ENCODE measurements around the gene ANKS1A.
A peak's percentile ranks its signal among the peaks of the same experiment; 100 is the strongest.

ANKS1A gene

DNA sequence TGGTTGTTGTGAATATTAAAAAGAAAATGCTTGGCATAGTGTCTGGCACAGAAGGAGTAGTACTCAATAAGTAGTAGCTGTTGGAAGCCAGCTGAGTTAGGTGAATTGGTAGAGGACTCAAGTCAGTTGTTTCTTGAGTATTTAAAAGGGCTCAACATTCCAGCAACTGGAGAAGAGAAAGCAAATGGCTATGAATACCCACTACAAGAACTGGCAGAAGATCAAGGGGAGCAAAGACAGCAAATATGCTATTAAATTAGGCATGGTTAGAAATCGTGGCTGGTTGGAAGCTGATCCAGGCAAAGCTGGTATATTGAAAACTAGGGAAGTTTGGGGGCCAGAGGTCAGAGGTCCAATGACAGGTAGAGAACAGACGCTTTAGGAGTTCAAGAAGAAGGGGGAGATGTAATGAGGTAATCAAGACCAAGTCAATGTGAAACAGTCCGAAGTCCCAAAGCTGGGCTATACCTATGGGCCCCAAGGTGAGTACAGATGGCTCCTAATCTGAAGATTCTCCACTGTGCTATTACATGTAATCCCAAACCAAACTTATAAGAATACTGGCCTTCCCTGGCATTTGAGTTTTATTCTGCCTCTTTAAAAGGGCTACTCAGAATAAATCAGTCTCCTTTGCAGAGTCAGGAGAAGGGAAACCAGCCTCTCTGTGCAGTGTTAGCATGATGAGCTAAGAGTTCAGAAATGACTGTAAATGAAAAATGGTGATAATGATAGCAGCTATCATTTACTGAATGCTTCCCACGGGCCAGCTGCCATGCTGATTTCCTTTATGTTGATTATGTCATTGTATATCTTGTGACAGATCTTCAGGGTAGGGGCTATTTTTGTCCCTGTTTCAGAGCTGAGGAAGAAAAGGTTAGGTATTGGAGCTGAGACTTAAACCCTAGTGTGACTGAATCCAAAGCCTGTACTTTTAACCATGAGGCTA, 122.3 kb downstream of the ANKS1A start:
- peak; percentile 44 for DNase-seq (ENCODE audit: low read depth)
- TF ChIP-seq, protein P1, sequence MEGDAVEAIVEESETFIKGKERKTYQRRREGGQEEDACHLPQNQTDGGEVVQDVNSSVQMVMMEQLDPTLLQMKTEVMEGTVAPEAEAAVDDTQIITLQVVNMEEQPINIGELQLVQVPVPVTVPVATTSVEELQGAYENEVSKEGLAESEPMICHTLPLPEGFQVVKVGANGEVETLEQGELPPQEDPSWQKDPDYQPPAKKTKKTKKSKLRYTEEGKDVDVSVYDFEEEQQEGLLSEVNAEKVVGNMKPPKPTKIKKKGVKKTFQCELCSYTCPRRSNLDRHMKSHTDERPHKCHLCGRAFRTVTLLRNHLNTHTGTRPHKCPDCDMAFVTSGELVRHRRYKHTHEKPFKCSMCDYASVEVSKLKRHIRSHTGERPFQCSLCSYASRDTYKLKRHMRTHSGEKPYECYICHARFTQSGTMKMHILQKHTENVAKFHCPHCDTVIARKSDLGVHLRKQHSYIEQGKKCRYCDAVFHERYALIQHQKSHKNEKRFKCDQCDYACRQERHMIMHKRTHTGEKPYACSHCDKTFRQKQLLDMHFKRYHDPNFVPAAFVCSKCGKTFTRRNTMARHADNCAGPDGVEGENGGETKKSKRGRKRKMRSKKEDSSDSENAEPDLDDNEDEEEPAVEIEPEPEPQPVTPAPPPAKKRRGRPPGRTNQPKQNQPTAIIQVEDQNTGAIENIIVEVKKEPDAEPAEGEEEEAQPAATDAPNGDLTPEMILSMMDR (IDR thresholded peaks at IDR 0.05; ENCODE audit: insufficient read depth, low read depth, low read length, missing control alignments) = no peak
- H3K4me3 ChIP-seq (ENCODE audit: low read depth, low read length) = no peak overlapping the region

DNA sequence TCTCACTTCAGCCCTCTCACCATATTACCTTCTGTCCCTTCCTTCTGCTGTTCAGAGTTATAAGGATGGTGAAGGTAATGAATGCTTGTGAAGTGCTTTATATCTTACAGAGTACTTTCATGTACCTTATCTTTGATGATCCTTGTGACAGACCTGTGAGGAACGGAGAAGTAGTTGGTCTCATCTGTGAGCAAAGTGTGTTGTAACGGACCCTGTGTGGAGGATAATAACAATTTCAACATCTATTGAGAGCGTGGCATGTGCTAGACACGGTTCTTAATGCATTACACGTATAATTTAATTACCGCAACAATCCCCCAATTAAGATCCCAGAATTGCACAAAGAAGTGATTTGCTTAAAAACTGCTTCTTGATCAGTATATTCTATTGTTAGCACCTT, 124.6 kb downstream of the ANKS1A start:
- TF ChIP-seq, protein P1 (IDR thresholded peaks at IDR 0.05; ENCODE audit: insufficient read depth, low read depth, low read length, missing control alignments) = no peak
- no peak for DNase-seq (ENCODE audit: low read depth)
- no peak overlapping the region for H3K4me3 ChIP-seq (ENCODE audit: low read depth, low read length)

DNA sequence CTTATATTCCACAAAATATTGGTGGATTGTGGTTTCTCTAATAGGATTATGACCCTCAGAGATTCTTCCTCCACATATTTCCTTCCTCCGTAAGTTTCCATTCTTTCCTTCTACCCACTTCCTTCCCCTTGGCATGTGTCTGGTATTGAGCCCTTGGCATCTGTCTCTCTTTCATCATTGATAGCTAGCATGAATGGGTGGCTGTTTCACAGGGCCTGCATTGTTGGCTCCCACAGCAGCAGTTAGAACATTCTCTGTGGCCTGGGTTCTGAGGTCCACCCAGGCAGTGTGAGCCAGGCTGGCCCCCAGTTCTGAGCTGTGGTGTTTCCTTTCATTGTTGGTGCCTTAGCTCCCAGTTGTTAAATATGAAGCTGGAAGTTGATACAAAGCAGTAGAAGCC, 125.3 kb downstream of the ANKS1A start:
- DNase-seq (ENCODE audit: low read depth) = no peak
- TF ChIP-seq, protein P1 (IDR thresholded peaks at IDR 0.05; ENCODE audit: insufficient read depth, low read depth, low read length, missing control alignments) = no peak

DNA sequence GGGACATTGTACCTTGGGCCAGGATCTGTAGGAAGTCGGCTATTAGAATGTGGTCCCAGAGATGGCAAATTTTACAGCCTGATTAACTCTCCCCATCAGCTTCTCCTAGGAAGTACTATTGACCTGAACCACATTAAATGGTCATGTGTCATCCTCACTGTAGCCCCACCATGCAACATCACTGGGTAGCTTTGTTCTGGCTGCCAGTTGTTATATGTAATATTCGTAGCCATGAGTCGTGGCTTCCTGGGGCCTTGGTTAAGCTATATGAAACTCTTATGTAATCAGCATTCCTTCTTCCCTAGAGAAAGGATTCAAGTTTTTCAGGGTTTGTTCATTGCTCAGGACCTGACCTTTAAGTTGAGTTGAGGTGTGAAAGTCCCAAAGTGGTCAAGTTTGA, 125.7 kb downstream of the ANKS1A start:
- DNase-seq (ENCODE audit: low read depth) = no peak
- TF ChIP-seq, protein P1 (IDR thresholded peaks at IDR 0.05; ENCODE audit: insufficient read depth, low read depth, low read length, missing control alignments) = no peak
- H3K4me3 ChIP-seq (ENCODE audit: low read depth, low read length) = no peak overlapping the region

More for the DNA sequence above, 125.3 kb downstream of the ANKS1A start:
- H3K4me3 ChIP-seq (ENCODE audit: low read depth, low read length) = no peak overlapping the region

DNA sequence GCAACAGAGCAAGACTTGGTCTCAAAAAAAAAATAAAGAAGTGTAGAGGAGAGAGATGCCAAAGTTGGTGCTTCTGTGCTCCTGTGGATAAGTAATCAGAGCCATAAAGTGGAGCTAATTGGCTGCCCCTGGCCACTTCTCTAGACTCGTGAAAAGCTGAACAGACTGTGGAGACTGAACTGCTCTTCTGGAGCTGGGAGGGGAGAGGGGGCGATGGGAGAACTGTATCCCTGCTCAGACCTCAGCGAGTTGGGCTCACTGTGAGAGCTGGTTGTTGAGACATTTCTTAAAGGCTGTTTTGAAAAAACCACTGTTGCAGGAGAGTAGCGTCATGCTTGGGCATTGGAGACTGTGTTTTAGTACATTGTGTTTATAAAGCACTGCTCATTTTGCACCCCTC, 126.4 kb downstream of the ANKS1A start:
- no peak for DNase-seq (ENCODE audit: low read depth)
- no peak overlapping the region for H3K4me3 ChIP-seq (ENCODE audit: low read depth, low read length)
- TF ChIP-seq, protein P1 (IDR thresholded peaks at IDR 0.05; ENCODE audit: insufficient read depth, low read depth, low read length, missing control alignments) = no peak

DNA sequence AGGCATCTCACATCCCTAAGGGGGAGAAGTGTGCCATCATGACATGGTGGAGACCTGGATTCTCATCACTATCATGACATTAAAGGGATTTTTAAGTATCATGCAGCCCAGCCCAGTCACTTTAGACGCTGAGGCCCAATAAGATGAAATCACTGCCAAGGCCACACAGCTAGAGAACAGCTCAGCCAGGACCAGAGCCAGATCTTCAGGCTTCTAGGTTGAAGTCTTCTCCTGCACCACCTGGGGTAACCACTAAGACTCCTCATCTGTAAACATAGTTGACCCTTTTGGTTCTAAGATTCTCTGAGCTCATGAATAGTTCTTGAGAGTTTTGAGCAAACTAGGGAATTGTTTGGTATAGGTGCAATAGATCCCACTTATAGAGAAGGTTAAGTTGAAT, 126.9 kb downstream of the ANKS1A start:
- TF ChIP-seq, protein P1 (IDR thresholded peaks at IDR 0.05; ENCODE audit: insufficient read depth, low read depth, low read length, missing control alignments) = no peak
- DNase-seq (ENCODE audit: low read depth) = no peak
- no peak overlapping the region for H3K4me3 ChIP-seq (ENCODE audit: low read depth, low read length)
